DOHH2 (cell line): Measurements from ENCODE around the gene DIS3L2.

Experiments
- EZH2phosphoT487 ChIP-seq: fragments of 200-600 bp; sonication (generic); IDR thresholded peaks from 2 replicates; pipeline ENCODE4 v1.6.1; 2017; ENCODE audit warnings: borderline replicate concordance, mild to moderate bottlenecking, antibody characterized with exemption, low read length, moderate library complexity, mixed read lengths
- TF ChIP-seq, protein P1 (sequence below): fragments of 200-600 bp; sonication (generic); IDR thresholded peaks from one replicate; pipeline ENCODE4 v1.5.1; 2014; ENCODE audit warnings: antibody characterized with exemption, mild to moderate bottlenecking, low read depth, low read length; ENCODE audit not compliant: poor library complexity, severe bottlenecking

GRCh38 chr2:231918501-231919330 is 42.8 kb upstream of the DIS3L2 start:
- TF ChIP-seq, protein P1, sequence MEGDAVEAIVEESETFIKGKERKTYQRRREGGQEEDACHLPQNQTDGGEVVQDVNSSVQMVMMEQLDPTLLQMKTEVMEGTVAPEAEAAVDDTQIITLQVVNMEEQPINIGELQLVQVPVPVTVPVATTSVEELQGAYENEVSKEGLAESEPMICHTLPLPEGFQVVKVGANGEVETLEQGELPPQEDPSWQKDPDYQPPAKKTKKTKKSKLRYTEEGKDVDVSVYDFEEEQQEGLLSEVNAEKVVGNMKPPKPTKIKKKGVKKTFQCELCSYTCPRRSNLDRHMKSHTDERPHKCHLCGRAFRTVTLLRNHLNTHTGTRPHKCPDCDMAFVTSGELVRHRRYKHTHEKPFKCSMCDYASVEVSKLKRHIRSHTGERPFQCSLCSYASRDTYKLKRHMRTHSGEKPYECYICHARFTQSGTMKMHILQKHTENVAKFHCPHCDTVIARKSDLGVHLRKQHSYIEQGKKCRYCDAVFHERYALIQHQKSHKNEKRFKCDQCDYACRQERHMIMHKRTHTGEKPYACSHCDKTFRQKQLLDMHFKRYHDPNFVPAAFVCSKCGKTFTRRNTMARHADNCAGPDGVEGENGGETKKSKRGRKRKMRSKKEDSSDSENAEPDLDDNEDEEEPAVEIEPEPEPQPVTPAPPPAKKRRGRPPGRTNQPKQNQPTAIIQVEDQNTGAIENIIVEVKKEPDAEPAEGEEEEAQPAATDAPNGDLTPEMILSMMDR: no peak
- no peak for TF ChIP-seq EZH2phosphoT487
